Measurements from ENCODE around the gene SULT2B1.

- TF ChIP-seq CTCF (conservative IDR thresholded peaks at IDR 0.05; ENCODE audit: low read length) (no peak), EZH2phosphoT487 (IDR thresholded peaks at IDR 0.05; ENCODE audit: borderline replicate concordance, low read depth, low read length) (no peak)
Observed at GRCh38 chr19:48628486-48629296, 76.7 kb downstream of the SULT2B1 start.
